NCI-H2107 (cell line): ENCODE results near the gene HTR3A.
A peak's percentile ranks its signal among the peaks of the same experiment; 100 is the strongest.
"Not testable (repeated sequence)": the region's sequence is repeated elsewhere in the genome, so short reads cannot be mapped to it uniquely, and the experiment has no call there.

Experiments
- DNase-seq: peaks from one replicate; lab custom pipeline; 2025; lab: John Stamatoyannopoulos, UW

Gene HTR3A

DNA sequence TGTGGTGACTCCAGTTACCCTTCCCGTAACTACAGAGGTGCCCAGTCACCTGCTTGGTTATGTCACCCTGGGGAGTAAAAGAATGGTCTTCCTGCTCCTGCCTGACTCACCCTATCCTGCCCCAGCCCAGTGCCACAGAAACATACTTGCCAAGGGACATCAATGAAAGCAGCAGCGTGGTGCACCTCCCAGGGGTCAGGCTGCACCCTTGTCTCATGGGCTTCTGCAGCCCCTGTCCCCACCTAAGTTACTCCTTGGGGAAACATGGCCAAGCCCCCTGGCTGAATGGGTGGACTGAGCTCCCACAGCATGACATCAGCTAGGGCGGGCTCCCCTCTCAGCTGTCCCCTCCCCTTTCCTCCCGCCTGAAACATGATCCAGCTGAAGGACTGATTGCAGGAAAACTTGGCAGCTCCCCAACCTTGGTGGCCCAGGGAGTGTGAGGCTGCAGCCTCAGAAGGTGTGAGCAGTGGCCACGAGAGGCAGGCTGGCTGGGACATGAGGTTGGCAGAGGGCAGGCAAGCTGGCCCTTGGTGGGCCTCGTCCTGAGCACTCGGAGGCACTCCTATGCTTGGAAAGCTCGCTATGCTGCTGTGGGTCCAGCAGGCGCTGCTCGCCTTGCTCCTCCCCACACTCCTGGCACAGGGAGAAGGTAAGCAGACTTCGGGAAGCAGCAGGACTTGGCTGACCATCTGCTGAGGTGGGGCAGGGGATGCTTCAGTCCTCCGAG lies at the start of gene HTR3A:
TSS of gene HTR3A (plus strand) at position 368 of the 730 bp plus-strand sequence. CDS start at position 586, 218 bp downstream.
- peak; percentile 84 for DNase-seq

DNA sequence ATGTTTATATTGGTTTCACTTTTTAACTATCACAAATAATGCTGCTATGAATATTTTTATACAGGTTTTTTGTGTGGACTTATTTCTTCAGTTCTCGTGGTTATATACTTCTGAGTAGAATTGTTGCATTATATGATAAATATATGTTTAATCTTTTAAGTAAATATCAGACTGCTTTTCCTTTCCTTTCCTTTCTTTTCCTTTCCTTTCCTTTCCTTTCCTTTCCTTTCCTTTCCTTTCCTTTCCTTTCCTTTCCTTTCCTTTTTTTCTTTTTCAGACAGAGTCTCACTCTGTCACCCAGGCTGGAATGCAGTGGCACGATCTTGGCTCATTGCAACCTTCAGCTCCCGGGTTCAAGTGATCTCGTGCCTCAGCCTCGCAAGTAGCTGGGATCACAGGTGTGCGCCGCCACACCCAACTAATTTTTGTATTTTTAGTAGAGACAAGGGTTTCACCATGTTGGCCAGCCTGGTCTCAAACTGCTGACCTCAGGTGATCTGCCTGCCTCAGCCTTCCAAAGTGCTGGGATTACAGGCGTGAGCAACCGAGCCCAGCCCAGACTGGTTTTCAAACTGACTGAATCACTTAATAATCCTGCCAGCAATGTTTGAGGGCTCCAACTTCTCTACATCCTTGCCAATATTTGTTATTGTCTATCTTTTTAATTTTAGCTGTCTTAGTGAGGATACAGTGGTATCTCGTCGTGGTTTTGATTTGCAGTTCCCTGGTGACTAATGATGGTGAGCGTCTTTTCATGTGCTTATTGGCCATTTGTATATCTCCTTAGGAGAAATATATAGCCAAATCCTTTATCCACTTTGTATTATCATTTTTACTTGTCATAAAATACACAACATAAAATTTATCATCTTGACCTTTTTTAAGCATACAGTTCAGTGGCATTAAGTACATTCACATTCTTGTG lies 48.4 kb upstream of the HTR3A start:
- DNase-seq = no peak

DNA sequence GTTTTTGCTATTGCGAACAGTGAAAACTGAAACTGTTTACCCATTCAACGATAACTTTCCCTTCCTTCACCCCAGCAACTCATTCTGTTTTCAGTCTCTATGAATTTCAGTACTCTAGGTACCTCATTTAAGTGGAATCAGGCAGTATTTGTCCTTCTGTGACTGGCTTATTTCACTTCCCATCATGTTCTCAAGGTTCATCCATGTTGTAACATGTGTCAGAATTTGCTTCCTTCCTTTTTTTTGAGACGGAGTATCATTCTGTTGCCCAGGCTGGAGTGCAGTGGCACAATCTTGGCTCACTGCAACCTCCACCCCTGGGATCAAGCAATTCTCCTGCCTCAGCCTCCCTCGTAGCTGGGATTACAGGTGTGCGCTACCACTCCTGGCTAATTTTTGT lies 46.6 kb upstream of the HTR3A start:
- no peak for DNase-seq

DNA sequence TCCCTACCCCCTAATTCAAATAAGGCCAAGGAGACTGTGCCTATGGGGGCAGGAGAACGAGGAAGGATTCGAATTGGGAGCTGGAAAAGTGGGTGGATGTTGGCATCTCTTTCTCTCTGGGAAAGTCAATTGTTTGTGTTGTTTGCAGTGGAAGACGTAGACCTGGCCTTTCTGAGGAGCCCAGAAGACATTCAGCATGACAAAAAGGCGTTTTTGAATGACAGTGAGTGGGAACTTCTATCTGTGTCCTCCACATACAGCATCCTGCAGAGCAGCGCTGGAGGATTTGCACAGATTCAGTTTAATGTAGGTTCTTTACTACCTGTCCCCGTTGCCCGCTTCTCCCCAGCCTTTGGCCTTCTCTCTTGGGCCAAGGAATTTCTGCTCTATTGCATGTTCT lies 42.1 kb upstream of the HTR3A start:
- DNase-seq = no peak

DNA sequence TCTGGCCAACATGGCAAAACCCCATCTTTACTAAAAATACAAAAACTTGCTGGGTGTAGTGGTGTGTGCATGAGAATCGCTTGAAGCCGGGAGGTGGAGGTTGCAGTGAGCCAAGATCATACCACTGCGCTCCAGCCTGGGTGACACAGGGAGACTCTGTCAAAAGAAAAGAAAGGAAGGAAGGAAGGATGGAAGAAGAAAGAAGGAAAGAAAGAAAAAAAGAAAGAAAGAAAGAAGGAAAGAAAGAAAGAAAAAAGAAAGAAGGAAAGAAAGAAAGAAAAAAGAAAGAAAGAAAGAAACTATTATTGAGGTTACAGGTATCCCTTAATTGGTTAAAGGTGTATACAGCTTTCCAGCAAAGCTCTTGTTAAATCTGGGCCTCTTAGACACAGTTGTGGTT lies 40.7 kb upstream of the HTR3A start:
- not testable (repeated sequence) for DNase-seq

DNA sequence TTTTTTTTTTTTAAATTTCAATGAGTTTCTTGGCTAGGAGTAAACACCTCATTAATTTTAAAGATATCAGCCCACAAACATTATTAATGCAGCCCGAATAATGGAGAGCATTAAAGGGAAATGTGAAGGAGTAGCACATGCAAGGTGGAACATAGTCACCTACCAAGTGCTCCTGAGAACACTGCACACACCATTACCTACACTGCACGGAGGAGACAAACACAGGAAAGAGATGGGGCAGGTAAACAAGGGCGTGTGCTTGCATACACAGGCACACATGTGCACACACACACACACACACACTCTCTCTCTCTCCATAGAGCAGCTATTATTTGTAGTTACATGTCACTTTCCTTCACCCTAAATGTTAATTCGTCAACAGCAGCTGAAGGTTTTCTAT lies 40.1 kb upstream of the HTR3A start:
- DNase-seq = no peak

DNA sequence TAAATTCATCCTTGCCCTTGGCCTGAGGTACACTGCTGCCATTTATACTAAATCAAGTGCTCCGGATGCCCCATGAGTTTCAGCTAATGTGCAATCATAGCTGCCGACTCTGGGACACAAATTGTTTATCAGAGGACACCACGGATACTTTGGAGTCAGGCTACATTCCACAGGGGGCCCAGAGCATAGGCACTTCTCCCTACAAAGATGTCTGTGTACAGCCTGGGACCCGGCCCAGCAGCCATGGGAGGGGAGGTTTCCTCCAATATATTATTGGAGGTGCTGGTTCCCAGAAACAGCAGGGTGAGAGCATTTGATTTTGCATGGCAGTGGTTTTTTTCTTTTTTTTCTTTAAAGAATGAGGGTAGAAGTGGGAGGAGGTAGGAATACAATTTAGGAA lies 39.0 kb upstream of the HTR3A start:
- no peak for DNase-seq

DNA sequence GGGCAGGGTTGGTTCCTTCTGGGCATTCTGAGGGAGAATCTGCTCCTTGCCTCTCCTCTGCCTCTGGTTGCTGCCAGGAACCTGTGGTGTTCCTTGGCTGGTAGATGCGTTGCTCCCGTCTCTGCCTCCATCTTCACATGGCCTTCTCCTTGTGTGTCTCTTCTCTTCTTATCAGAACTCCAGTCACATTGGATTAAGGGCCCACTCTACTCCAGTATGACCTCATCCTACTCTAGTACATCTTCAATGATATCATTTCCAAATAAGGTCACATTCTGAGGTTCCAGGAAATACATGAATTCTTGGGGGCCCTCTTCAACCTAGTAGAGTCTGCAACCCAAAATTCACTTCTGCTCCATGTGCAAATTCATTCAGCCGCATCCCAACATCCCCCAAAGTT lies 37.0 kb upstream of the HTR3A start:
- DNase-seq = no peak

DNA sequence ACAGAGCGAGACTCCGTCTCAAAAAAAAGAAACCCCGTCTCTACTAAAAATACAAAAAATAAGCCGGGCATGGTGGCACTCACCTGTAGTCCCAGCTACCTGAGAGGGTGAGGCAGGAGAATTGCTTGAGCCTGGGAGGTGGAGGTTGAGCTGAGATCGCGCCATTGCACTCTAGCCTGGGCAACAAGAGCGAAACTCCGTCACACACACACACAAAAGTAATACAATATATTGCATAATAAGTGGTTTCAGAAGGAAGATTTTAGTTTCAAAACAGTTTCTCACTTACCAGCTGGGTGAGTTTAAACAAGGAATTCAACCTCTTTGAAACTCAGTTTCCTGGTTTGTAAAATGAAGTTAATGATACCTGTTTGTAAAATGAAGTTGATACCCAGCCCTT lies 32.7 kb upstream of the HTR3A start:
- DNase-seq = no peak

DNA sequence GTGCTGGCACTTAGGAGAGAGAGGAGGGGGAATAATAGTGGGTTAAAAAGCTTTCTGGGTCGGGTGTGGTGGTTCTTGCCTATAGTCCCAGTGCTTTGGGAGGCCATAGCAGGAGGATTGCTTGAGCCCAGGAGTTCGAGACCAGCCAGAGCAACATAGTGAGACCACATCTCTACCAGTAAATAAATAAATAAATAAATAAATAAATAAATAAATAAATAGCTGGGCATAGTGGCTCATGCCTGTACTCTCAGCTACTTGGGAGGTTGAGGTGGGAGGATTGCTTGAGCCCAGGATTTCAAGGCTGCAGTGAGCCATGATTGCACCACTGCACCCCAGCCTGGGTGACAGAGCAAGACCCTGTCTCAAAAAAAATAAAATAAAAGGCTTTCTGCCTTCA lies 28.7 kb upstream of the HTR3A start:
- not testable (repeated sequence) for DNase-seq

DNA sequence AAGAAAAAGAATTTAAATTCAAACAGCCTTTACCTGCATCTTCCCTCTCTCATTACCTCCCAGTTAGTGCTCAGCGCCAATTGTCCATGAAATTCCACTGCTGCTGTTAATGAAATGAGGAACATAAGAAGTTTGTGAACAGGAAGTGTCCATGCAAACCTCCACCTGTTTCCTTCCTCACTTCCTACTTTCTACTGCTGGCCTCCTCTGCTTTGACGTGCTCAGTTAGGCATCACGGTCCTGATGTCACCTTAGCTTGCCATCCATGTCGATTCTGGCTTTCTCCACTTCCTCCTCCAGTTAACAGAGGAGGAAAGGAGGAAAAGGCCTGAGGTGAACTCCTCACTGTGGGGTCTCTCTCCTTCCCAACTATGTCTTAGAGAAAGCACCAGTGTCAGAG lies 26.9 kb upstream of the HTR3A start:
- DNase-seq = no peak

DNA sequence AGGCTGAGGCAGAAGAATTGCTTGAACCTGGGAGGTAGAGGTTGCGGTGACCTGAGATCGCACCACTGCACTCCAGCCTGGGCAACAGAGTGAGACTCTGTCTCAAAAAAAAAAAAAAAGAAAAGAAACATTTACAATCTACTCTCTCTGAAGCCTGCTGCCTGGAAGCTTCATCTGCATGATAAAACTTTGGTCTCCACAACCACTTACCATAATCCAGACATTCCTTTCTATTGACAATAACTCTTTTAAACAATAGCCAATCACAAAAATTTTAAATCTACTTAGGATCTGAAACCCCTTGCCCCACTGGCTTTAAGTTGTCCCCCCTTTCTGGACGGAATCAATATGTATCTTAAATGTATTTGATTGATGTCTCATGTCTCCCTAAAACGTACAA lies 25.0 kb upstream of the HTR3A start:
- DNase-seq = no peak

DNA sequence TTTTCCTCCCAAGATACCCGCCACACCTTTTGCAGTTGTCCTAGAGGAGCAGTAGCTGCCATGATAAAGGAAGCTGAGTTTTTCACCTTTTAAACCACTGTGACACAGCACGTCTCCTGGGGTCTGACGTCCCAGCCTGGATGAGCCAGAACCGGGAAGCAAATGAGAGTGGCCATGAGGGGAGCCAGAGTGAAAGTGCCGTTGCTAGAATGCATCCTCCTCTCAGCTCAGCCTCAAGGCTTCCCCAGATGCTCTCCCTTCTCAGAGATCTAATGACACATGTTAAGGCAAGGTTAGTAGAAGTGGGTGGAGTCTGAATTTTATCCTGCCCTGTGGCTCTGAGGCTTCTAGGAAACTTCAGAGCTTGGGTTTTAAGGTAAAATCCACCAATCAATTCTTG lies 23.4 kb upstream of the HTR3A start:
- DNase-seq = no peak

DNA sequence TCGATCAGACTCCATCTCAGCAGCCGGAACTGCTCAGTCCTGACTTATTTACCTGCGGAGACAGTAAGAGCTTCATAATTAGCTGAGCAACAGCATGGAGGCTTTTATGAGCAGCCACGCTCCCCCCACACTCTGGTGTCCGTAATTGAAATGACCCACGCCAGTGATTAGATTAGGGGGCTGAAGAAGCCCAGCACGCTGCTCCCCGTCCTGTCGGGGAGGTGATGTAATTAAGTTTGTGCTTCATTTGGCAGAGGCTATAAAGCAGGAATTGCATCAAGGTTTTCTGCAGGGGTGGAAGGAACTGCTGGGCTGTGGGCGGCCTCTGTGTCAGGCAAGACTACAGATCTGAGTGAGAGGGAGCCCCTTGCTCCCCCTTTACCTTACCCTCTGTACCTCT lies 22.8 kb upstream of the HTR3A start:
- DNase-seq = no peak

DNA sequence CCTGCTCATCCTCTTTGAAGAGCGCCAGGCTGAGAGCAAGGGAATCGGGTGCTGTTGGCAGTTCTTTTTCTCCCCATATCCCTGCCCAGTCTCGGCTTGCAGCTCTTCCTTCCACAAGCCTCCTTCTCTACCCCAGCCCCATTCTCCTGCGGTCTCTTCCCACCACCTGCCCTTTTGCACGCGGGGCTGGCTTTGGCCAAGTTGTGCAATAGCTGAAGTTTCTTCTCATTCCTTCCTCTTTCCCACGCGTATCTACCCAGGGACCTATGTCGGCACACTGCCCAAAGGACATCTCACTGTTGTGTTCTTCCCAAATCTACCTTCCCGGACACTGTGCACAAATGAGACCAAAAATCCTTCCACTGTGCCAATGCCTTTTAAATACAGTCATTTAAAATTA lies 22.3 kb upstream of the HTR3A start:
- no peak for DNase-seq

DNA sequence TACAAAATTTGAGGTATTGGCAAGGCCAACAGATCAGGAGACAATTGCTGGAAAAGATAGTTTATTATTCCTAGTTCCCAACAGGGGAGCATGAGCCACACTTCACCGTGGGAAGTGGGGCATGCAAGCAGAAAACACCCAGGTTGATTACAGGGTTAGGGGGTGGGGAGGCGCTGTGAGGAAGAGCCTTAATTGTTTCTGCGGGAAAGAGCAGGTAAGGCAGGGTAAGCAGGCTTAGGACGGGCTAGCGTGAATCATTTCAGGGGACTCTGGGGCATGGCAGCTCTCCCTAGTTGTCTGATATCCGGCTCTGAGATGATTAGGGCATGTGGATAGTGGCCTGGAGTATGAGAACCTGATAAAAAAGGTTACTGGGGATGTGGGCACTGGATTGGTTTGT lies 20.7 kb upstream of the HTR3A start:
- DNase-seq = no peak

DNA sequence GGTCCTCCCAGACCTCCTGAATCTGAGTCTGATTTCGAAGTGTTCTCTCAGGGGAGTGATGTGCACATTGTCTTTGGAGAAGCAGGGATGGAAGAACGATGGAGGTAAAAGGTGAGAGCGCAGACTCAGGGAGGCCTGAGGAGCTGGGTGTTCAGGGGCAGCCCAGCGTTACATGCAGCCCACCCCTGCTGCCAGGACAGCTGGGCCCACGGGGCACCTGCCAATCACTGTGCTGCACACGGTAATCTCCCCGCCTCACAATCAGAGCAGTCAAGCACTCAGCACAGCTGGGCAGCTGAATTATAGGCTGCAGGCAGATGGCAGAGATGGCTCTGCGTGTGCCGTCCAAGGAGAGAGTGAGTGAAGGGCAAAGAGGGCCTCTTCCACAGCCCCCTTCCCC lies 17.9 kb upstream of the HTR3A start:
- no peak for DNase-seq

DNA sequence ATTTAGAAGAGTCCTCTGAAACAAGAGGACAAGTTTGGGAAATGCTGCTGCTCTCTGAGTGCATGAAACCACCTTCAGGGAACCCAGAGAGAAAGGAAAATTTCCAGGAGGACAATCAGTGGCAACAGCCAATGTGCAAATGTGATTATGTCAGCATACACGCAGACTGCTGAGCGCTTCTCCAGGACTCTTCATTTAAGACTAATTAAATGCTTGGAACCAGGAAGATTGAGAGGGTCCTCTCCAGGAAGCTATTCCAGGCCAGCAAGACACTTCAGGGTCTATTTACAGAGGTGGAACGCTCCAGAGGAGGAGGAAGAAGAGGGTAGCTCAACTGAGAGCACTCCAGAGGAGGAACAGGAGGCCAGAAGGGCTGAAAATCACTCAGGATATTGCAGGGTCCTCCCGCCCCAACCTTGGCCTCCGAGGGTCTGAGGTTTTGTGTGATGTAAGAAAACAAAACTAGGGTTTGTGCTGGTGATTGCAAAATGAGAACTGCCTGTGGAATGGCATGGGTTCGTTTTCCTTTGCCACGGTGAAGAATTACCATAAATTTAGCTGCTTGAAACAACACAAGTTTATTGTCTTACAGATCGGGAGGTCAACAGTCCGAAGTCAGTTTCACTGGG lies 14.1 kb upstream of the HTR3A start:
- no peak for DNase-seq

DNA sequence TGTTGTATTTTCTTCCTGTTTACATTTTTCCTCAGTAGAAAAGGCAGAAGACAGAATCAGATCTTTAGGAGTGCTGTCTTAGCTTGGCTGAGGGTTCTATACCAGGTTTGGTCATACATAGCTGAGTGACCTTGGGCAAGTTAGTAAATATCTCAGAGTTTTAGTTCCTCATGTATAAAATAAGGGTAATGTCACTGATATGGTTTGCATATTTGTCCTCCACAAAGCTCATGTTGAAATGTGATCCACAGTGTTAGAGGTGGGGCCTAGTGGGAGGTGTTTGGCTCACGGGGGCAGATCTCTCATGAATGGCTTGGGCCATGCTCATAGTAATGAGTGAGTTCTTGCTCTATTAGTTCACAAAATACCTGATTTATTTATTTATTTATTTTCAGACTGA lies 7.5 kb upstream of the HTR3A start:
- no peak for DNase-seq

DNA sequence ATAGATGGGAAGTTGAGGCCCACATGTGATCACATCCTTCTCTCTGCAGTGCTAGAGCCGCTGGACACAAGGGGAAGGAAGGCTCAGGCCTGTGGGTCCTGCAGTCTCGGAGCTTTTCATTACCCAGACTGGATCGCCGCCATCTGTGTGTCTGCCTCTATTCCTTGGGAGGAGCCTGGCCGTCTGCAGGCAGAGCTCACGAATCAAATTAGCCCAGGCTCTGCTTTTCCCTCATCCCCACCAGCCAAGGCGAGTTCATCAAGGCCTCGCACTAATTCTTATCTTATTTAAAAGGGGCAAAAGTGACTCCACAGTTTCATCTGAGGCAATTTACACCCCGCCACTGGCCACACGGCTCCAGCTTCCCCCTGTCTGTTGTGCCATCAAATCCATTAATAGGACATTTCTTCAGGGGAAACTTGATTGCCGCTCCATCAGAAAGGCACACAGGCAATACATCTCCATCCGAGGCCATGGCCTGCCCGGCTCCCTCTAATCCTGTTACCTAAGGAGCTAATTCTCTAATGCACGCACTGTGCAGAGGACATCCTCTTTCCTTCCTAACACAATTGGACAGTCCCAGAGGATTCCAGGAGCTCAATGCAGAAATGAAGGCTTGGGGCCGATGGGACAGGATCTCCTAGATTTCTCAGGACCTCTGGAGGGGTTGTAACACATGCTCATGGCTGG lies 3.3 kb upstream of the HTR3A start:
- DNase-seq = no peak

DNA sequence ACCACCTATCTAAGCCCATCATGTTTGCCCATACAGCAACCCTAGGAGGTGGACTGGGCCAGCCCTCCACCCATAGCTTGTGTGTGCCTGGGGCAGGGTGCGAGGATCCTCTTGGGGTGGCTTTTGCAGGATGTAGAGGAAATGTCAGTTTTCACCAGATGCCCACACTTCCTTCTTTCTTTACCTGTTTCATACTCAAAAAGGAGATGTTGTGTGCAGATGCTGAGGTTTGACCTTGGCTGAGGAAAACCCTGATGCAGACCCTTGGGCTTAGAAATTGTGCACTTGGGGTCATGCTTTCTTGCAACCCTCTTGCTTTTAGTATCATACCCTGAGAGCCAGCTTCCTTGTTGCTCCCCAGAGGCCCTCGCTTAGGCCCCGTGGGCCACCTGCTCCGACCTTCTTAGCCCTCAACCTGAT lies 2.2 kb downstream of the HTR3A start:
- no peak for DNase-seq

DNA sequence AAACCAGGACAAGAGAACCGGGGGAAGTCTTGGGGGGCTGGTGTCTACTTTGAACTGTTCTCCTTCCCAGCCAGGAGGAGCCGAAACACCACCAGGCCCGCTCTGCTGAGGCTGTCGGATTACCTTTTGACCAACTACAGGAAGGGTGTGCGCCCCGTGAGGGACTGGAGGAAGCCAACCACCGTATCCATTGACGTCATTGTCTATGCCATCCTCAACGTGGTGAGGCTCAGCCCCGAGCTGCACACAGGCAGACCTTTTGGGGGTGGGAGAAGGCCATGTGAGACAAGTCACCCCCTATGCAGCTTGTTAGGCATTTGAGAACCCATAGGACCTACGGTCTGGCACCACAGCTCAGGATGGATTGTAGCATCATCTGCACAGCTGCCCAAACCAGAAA lies 2.8 kb downstream of the HTR3A start:
- DNase-seq = no peak
